HG02642 (cell line): ENCODE data around the gene ZNF761.

Experiments used
- ATAC-seq: cut with Tn5 transposase; IDR thresholded peaks from one replicate; pipeline ENCODE4 v1.9.1; 2021; ENCODE audit warnings: mild to moderate bottlenecking; ENCODE audit not compliant: unreplicated experiment, poor library complexity

ZNF761 gene

GRCh38 chr19:53504885-53505284, 73.1 kb downstream of the ZNF761 start:
- ATAC-seq, result no peak

- no peak for ATAC-seq
These were observed 74.9 kb downstream of the ZNF761 start for GRCh38 chr19:53506728-53507127.
